Right lobe of liver (tissue), 6 donors: ENCODE data around the gene NAA35. TPM values are rescaled to one million over a fixed set of nuclear protein-coding genes. Genes with fewer than 3 reads are reported as not detected.

ENCODE experiments used
- ATAC-seq, 4 donors: fragments of 200-7000 bp; cut with Tn5 transposase; one replicate each; pipeline ENCODE4 v1.9.1; 2020; ENCODE audit warnings: mild to moderate bottlenecking in 4 of 4, moderate library complexity in 4 of 4
- DNase-seq, 3 donors: peaks; one replicate each; pipeline ENCODE4 v3.0.0-alpha.2; 2020
- H3K27ac ChIP-seq, 3 donors: fragments of 200-600 bp; one replicate each; pipeline ENCODE4 v1.8.0; 2022
- H3K27me3 ChIP-seq, 2 donors: fragments of 200-600 bp; one replicate each; pipeline ENCODE4 v1.8.0; 2022
- H3K36me3 ChIP-seq, 4 donors: fragments of 200-600 bp; sonication (generic) in 1 of 4; one replicate each; pipeline versions ENCODE4 v1.5.1 to v1.8.0; 2017 to 2022; ENCODE audit warnings: control low read depth in 1 of 4
- H3K4me1 ChIP-seq, 4 donors: fragments of 200-600 bp; sonication (generic) in 1 of 4; one replicate each; pipeline versions ENCODE4 v1.5.1 to v1.8.0; 2017 to 2022; ENCODE audit warnings: control low read depth in 1 of 4
- H3K4me3 ChIP-seq, 3 donors: fragments of 200-600 bp; one replicate each; pipeline ENCODE4 v1.8.0; 2022
- H3K9me3 ChIP-seq, 4 donors: fragments of 200-600 bp; sonication (generic) in 1 of 4; one replicate each; pipeline versions ENCODE4 v1.5.1 to v1.8.0; 2017 to 2022; ENCODE audit warnings: control low read depth in 1 of 4
- POLR2A ChIP-seq: fragments of 450-650 bp; IDR thresholded peaks from one replicate; pipeline ENCODE4 v1.6.1; 2017; ENCODE audit warnings: antibody characterized with exemption, mild to moderate bottlenecking
- WGBS: methylation state at CpG from one replicate; pipeline ENCODE4 v1.1.6; 2018; ENCODE audit warnings: low coverage, low lambda C conversion rate; ENCODE audit not compliant: insufficient coverage; ENCODE audit errors: missing lambda C conversion rate; 5-methylcytosine and 5-hydroxymethylcytosine counted together
- intact Hi-C, 2 donors: fragments of 100-400 bp; cut with DNase I; formaldehyde crosslinking; loops; one replicate each; pipeline versions ENCODE4 v1.11.2 to v1.14.1; 2022
- total RNA-seq, 6 experiments: library from RNA; depleted of rRNA in 2 of 6; stranded (reverse); fragments of >200 nt in 2 of 6; fragmentation: NEBNext Ultra II Directional in 3 of 6; extraction: Animal tissue kit (Norgen Biotek cat#: 25700) in 3 of 6; gene quantifications; one replicate each; pipeline versions ENCODE4 v1.1.0 to v1.2.4, GENCODE V29; 2016 to 2023
- TF ChIP-seq, protein P1 (sequence below), 4 donors: fragments of 200-600 bp in 3 of 4; fragments of 450-650 bp in 1 of 4; IDR thresholded peaks; one replicate each; pipeline versions ENCODE4 v1.5.1 to v1.8.0; 2016 to 2022; ENCODE audit warnings: antibody characterized with exemption in 4 of 4, mild to moderate bottlenecking in 2 of 4
- donor health status: DM: no; HTN: yes; CAD: no.
- donor health status: DM: no; HTN: no; CAD: no.
- donor health status: DM: no; HTN: no; CAD: no.
- donor health status: DM: no; HTN: yes; CAD: no.
- donor health status: DM: no; HTN: yes; CAD: no.

Gene NAA35
- total RNA-seq, 6 experiments from 2014 or later, result 7.6 to 10.3 (median 8.7) TPM

DNA sequence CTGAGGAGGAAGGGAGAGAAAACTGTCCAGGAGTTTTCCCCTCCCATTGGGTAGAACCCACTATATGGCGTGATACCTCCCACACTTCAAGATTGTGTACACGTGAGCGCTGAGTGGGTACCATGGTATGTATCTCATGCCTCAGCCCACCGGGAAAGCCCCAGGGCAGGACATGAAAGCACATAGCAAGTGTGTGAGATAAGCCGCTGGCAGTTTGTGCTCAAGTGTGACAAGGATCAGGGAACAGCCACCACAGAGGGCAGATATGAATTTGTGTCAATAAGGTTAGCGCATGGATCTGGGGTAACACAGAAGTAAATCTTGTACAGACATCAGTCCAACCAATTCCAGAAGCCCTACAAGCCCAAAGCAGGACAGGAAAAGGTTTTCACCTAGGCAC, 42.6 kb upstream of the NAA35 start:
- no peaks in the 10 kb centered on the region for H3K27me3 ChIP-seq
- ATAC-seq, result no peak
- 85% methylated on average over 5 of the region's 6 CpGs for WGBS

DNA sequence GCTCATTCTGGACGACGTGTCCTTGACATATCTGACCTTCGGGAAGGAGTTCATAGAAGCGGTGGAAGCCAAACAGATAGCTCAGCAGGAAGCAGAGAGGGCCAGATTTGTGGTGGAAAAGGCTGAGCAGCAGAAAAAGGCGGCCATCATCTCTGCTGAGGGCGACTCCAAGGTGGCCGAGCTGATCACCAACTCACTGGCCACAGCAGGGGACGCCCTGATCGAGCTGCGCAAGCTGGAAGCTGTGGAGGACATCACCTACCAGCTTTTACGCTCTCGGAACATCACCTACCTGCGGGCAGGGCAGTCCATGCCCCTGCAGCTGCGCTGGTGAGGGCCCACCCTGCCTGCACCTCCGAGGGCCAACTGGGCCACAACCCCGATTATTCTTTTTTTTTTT, 41.6 kb upstream of the NAA35 start:
- TF ChIP-seq, protein P1, sequence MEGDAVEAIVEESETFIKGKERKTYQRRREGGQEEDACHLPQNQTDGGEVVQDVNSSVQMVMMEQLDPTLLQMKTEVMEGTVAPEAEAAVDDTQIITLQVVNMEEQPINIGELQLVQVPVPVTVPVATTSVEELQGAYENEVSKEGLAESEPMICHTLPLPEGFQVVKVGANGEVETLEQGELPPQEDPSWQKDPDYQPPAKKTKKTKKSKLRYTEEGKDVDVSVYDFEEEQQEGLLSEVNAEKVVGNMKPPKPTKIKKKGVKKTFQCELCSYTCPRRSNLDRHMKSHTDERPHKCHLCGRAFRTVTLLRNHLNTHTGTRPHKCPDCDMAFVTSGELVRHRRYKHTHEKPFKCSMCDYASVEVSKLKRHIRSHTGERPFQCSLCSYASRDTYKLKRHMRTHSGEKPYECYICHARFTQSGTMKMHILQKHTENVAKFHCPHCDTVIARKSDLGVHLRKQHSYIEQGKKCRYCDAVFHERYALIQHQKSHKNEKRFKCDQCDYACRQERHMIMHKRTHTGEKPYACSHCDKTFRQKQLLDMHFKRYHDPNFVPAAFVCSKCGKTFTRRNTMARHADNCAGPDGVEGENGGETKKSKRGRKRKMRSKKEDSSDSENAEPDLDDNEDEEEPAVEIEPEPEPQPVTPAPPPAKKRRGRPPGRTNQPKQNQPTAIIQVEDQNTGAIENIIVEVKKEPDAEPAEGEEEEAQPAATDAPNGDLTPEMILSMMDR (IDR thresholded peaks at IDR 0.05), result no peak
- TF ChIP-seq POLR2A, result no peak
- WGBS, result 93% methylated on average over 5 of the region's 16 CpGs
- Histone ChIP-seq H3K27ac (no peak overlapping the region), H3K4me1 (no peaks in the 10 kb centered on the region), H3K27me3 (no peaks in the 10 kb centered on the region), H3K36me3 (no peaks in the 10 kb centered on the region), H3K9me3 (no peaks in the 10 kb centered on the region), H3K4me3 (no peak overlapping the region)
- DNase-seq, result no peak
- no peak for ATAC-seq
- intact Hi-C loops, result no loop called here

More for the DNA sequence above, 42.6 kb upstream of the NAA35 start:
- no peak overlapping the region for H3K4me3 ChIP-seq
- no peak overlapping the region for H3K27ac ChIP-seq
- no peaks in the 10 kb centered on the region for H3K36me3 ChIP-seq
- no peaks in the 10 kb centered on the region for H3K4me1 ChIP-seq
- TF ChIP-seq, protein P1 (IDR thresholded peaks at IDR 0.05), result no peak
- TF ChIP-seq POLR2A, result no peak
- no peak for DNase-seq
- intact Hi-C loops, result no loop called here
- no peaks in the 10 kb centered on the region for H3K9me3 ChIP-seq

DNA sequence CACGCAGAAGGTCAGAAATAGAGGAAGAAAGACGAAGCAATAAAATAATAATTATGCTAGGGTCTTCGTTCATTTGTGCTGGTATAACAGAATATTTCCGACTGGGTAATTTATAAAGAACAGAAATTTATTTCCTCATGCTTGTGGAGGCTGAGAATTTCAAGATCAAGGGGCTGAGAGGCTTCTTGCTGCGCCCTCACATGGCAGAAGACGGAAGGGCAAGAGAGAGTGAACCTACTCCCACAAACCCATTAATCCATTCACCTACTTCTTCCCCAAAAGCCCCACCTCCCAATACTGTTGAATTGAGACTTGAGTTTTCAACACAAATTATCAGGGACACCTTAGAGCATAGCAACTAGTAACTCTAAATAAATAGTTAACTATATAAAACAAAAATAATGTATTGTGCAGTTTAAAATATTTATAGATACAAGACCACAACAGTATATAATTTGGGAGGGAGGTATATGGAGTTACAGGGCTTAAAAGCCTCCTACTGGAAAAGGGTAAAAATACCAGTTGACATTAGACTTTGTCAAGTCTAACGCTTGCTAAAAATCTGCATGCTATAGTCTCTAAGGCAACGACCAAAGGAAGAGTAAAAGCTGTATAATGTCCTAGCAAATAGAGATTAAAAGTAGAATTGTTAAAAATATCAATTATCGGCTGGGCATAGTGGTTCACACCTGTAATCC, 40.3 kb upstream of the NAA35 start:
- H3K4me1 ChIP-seq, result no peaks in the 10 kb centered on the region
- no peaks in the 10 kb centered on the region for H3K36me3 ChIP-seq
- no peak for TF ChIP-seq POLR2A
- TF ChIP-seq, protein P1 (IDR thresholded peaks at IDR 0.05), result peak in 3 of 4 donors; percentile 12 to 43 (median 36)
- intact Hi-C loops, result no loop called here
- 49% methylated on average over 9 of the region's 9 CpGs for WGBS
- no peaks in the 10 kb centered on the region for H3K9me3 ChIP-seq
- no peaks in the 10 kb centered on the region for H3K27me3 ChIP-seq
- DNase-seq (no peak), ATAC-seq (no peak)
- no peak overlapping the region for H3K27ac ChIP-seq
- H3K4me3 ChIP-seq, result no peak overlapping the region

DNA sequence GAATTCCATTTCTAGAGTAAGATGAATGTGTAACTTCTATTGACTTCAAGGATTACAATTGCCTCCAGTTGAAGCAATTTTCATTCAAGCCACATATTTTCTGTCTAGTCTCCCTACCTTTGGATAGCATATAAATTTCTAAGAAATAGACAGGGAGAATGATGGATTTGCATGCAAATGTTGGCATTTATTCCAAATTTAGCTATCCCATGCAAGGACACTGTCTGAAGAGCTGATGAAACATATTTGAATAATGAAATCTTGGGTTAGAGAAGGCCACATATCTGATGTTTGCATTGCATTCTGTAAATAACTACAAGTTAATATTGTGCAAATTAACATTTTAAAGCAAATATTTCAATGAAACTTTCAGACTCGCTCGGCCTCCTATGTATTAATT, 36.0 kb upstream of the NAA35 start:
- WGBS, result 79% methylated on average over 2 of the region's 2 CpGs
- DNase-seq (no peak), ATAC-seq (no peak)
- H3K27me3 ChIP-seq, result no peaks in the 10 kb centered on the region
- H3K27ac ChIP-seq, result no peak overlapping the region
- no peaks in the 10 kb centered on the region for H3K36me3 ChIP-seq
- intact Hi-C loops, result no loop called here
- H3K9me3 ChIP-seq, result no peaks in the 10 kb centered on the region
- no peak for TF ChIP-seq POLR2A
- TF ChIP-seq, protein P1 (IDR thresholded peaks at IDR 0.05), result no peak
- H3K4me3 ChIP-seq, result no peak overlapping the region
- no peaks in the 10 kb centered on the region for H3K4me1 ChIP-seq
